K562 (cell line): ENCODE data around the gene SETD5. TPM values are rescaled to one million over a fixed set of nuclear protein-coding genes. Genes with fewer than 3 reads are reported as not detected.

Experiments
- ATAC-seq: fragments of 200-7000 bp; cut with Tn5 transposase; 3 replicates; pipeline ENCODE4 v1.9.1; 2020; ENCODE audit warnings: moderate library complexity
- BruUV-seq: library from RNA; stranded (reverse); fragments of 400-500 nt; replicated peaks from 2 replicates; lab custom pipeline; 2021; lab: Mats Ljungman, UMichigan
- CTCF ChIA-PET: fragments of 300-600 bp; formaldehyde crosslinking; extraction: SDS; loops from one replicate; lab custom pipeline; 2021; ENCODE audit warnings: low intra/inter-chr PET ratio; lab: Yijun Ruan, JAX
- POLR2A ChIA-PET: fragments of 300-600, 350-650 bp; sonication (Branson Sonifier 250); formaldehyde crosslinking; extraction: SDS; loops from one replicate; lab custom pipeline; 2021; ENCODE audit warnings: antibody characterized with exemption, inconsistent platforms; lab: Yijun Ruan, JAX
- DNase-seq, 4 experiments: peaks; one replicate each; pipeline versions ENCODE4 v3.0.0 to v3.0.0-alpha.2; 2011 to 2018; ENCODE audit warnings: low spot score in 3 of 4, mixed read lengths in 3 of 4; ENCODE audit errors: extremely low read depth in 1 of 4
- FAIRE-seq: peaks from 2 replicates; lab custom pipeline; 2011; peaks lifted over from hg19 to GRCh38; lab: Jason Lieb, UNC
- H2AFZ ChIP-seq: 2 replicates; pipeline ENCODE4 v1.6.0; 2011; ENCODE audit warnings: low read depth, low read length, control low read depth, inconsistent platforms
- H3K27ac ChIP-seq: fragments of 200-600 bp; 3 replicates; pipeline ENCODE4 v1.8.0; 2011; ENCODE audit warnings: low read depth, mild to moderate bottlenecking, control low read depth, inconsistent platforms, low read length, moderate library complexity, mixed read lengths; ENCODE audit errors: extremely low read depth
- H3K27me3 ChIP-seq, 2 experiments: fragments of 300-600 bp in 1 of 2; 2 replicates in 1 of 2; 3 replicates in 1 of 2; pipeline versions ENCODE4 v1.6.0 to v1.8.0; 2011; ENCODE audit warnings: inconsistent platforms in 2 of 2, low read length in 2 of 2, mild to moderate bottlenecking in 1 of 2, mixed read lengths in 1 of 2, moderate library complexity in 1 of 2; ENCODE audit not compliant: control insufficient read depth in 2 of 2, insufficient read depth in 2 of 2
- H3K36me3 ChIP-seq: fragments of 300-600 bp; 3 replicates; pipeline ENCODE4 v1.8.0; 2011; ENCODE audit warnings: mild to moderate bottlenecking, low read length, inconsistent platforms; ENCODE audit not compliant: control insufficient read depth, insufficient read depth
- H3K4me1 ChIP-seq, 2 experiments: fragments of 200-600 bp in 1 of 2; replicated peaks in 1 of 2; 2 replicates in 1 of 2; 3 replicates in 1 of 2; pipeline versions ENCODE4 v1.5.1 to v1.8.0; 2011; ENCODE audit warnings: inconsistent platforms in 2 of 2, low read length in 2 of 2, mild to moderate bottlenecking in 1 of 2, mixed read lengths in 1 of 2, moderate library complexity in 1 of 2; ENCODE audit not compliant: control insufficient read depth in 2 of 2, insufficient read depth in 2 of 2
- H3K4me2 ChIP-seq: 2 replicates; pipeline ENCODE4 v1.6.1; 2011; ENCODE audit warnings: low read length, control low read depth, inconsistent platforms, mixed read lengths; ENCODE audit not compliant: insufficient read depth
- H3K4me3 ChIP-seq: fragments of 200-600 bp; sonication (generic), shearing (Covaris generic); 2 replicates; pipeline ENCODE4 v1.5.1; 2016; ENCODE audit warnings: control low read depth, inconsistent platforms
- H3K79me2 ChIP-seq: fragments of 200-600 bp; 3 replicates; pipeline ENCODE4 v1.8.0; 2011; ENCODE audit warnings: low read length, inconsistent platforms; ENCODE audit not compliant: control insufficient read depth, insufficient read depth
- H3K9ac ChIP-seq, 2 experiments: 2 replicates each; pipeline versions ENCODE4 v1.6.0 to v1.6.1; 2011; ENCODE audit warnings: low read depth in 2 of 2, low read length in 2 of 2, control low read depth in 1 of 2, inconsistent platforms in 1 of 2, mild to moderate bottlenecking in 1 of 2, mixed read lengths in 1 of 2; ENCODE audit not compliant: insufficient read depth in 1 of 2
- H3K9me1 ChIP-seq: one replicate; pipeline ENCODE4 v1.6.0; 2011; ENCODE audit warnings: inconsistent platforms, mild to moderate bottlenecking, low read length, moderate library complexity; ENCODE audit not compliant: control insufficient read depth, insufficient read depth
- H3K9me3 ChIP-seq: replicated peaks from 2 replicates; pipeline ENCODE4 v1.5.1; 2011; ENCODE audit warnings: low read depth, low read length, inconsistent platforms; ENCODE audit not compliant: control insufficient read depth, insufficient read depth
- H4K20me1 ChIP-seq: replicated peaks from 2 replicates; pipeline ENCODE4 v1.6.1; 2011; ENCODE audit warnings: low read length, inconsistent platforms, mixed read lengths; ENCODE audit not compliant: control insufficient read depth, insufficient read depth
- EGR1 ChIP-seq: fragments of 450-650 bp; conservative IDR thresholded peaks from 2 replicates; pipeline ENCODE4 v1.6.1; 2017; ENCODE audit warnings: mild to moderate bottlenecking
- EZH2 ChIP-seq: IDR thresholded peaks from 2 replicates; pipeline ENCODE4 v1.6.1; 2012; ENCODE audit warnings: low read depth, mild to moderate bottlenecking, inconsistent platforms, low read length, borderline replicate concordance
- KDM1A ChIP-seq, 2 experiments: fragments of 450-650 bp; IDR thresholded peaks; 2 replicates each; pipeline ENCODE4 v1.6.1; 2016; ENCODE audit warnings: mild to moderate bottlenecking in 2 of 2
- RBM25 ChIP-seq: fragments of 200-400 bp; formaldehyde crosslinking; IDR thresholded peaks from 2 replicates; pipeline ENCODE4 v1.6.1; 2018; ENCODE audit warnings: low read length, low read depth, moderate library complexity; ENCODE audit not compliant: severe bottlenecking
- ZNF121 ChIP-seq: sonication (generic); formaldehyde crosslinking; conservative IDR thresholded peaks from 2 replicates; pipeline ENCODE4 v1.8.0; 2022; ENCODE audit warnings: missing genetic modification reagents
- ZNF384 ChIP-seq: IDR thresholded peaks from 2 replicates; pipeline ENCODE4 v1.6.1; 2012; ENCODE audit warnings: low read depth, low read length, improper control_type of control experiment
- ZNF512 ChIP-seq: IDR thresholded peaks from 2 replicates; pipeline ENCODE4 v1.6.1; 2016; ENCODE audit warnings: missing genetic modification characterization, missing compliant biosample characterization
- WGBS: fragments of 100-300 bp; shearing (Covaris generic); methylation state at CpG from one replicate; pipeline ENCODE4 v1.1.6; 2016; ENCODE audit warnings: low coverage, mixed read lengths; ENCODE audit not compliant: insufficient coverage; ENCODE audit errors: missing lambda C conversion rate; 5-methylcytosine and 5-hydroxymethylcytosine counted together
- in situ Hi-C: fragments of 300-500 bp; cut with MboI; formaldehyde crosslinking; loops from 4 replicates; pipeline ENCODE4 v1.15.0; 2018; ENCODE audit warnings: inconsistent platforms, mixed read lengths
- intact Hi-C: fragments of 100-400 bp; cut with micrococcal nuclease; formaldehyde crosslinking; loops from 2 replicates; pipeline ENCODE4 v1.14.2; 2022
- polyA plus RNA-seq, 8 experiments: library from polyadenylated mRNA; depleted of rRNA in 4 of 8; stranded (reverse) in 5 of 8; unstranded in 3 of 8; fragments of >200 nt; fragmentation: Nextera tagmentation in 2 of 8; fragmentation: Illumina TruSeq in 1 of 8; extraction: Ambion mirVana in 2 of 8; extraction: Trizol in 1 of 8; gene quantifications; 2 replicates each; pipeline versions ENCODE4 v1.2.1 to v1.2.3, GENCODE V29; 2011 to 2014; ENCODE audit warnings: inconsistent platforms in 1 of 8, missing spikeins in 1 of 8
- total RNA-seq, 7 experiments: library from RNA; depleted of rRNA in 6 of 7; stranded (reverse); fragments of >200 nt in 6 of 7; fragmentation: Illumina TruSeq in 2 of 7; extraction: Trizol in 2 of 7; gene quantifications; 2 replicates each; pipeline versions ENCODE4 v1.2.1 to v1.2.3, GENCODE V29; 2011 to 2021; ENCODE audit warnings: low replicate concordance in 1 of 7

Gene SETD5
- total and polyA plus RNA-seq, 9 of the 15 experiments (the other 6 are each of a cell fraction or from before 2014, with no cell fraction given), result 20.8 to 135 (median 87.2) TPM

GRCh38 chr3:9411302-9411701, 13.9 kb downstream of the SETD5 start (continued):
- TF ChIP-seq ZNF512 (tag) (no peak), KDM1A (IDR thresholded peaks at IDR 0.05) (no peak), EZH2 (no peak)

- ATAC-seq, result peak; percentile 7; the same call in 1 of the 3 replicates
Observed at GRCh38 chr3:9412293-9412692, 14.9 kb downstream of the SETD5 start.

More at GRCh38 chr3:9412293-9412692, 14.9 kb downstream of the SETD5 start:
- no peak overlapping the region for H3K27ac ChIP-seq
- H3K79me2 ChIP-seq, result peaks cover 100% of the 10 kb centered on the region
- H4K20me1 ChIP-seq, result peaks cover 30% of the 10 kb centered on the region
- CTCF ChIA-PET, result no interaction called here
- DNase-seq, result no peak
- 75% methylated on average over 1 of the region's 1 CpG for WGBS
- no peaks in the 10 kb centered on the region for H3K9me1 ChIP-seq
- TF ChIP-seq RBM25, result peak; percentile 16
- peak; percentile 72 for TF ChIP-seq ZNF384
- no peak for TF ChIP-seq EGR1
- peak; percentile 67 for TF ChIP-seq ZNF121
- TF ChIP-seq, all 486 proteins: peak for 3
- POLR2A ChIA-PET, result interaction anchor here (0.7 to 1.1 kb wide), 2 partner anchors 10 to 16 kb away, joined by 3 to 9 read pairs; no protein-coding TSS in a partner anchor
- peaks cover 4 to 40% of the 10 kb centered on the region in 2 experiments for H3K4me1 ChIP-seq
- no peak overlapping the region for H2AFZ ChIP-seq
- no TSS peak for BruUV-seq
- H3K4me3 ChIP-seq, result no peak overlapping the region
- no peak overlapping the region for H3K4me2 ChIP-seq
- no peak overlapping the region for H3K9ac ChIP-seq
- no peaks in the 10 kb centered on the region for H3K27me3 ChIP-seq
- H3K9me3 ChIP-seq, result no peaks in the 10 kb centered on the region
- peaks cover 27% of the 10 kb centered on the region for H3K36me3 ChIP-seq
- FAIRE-seq, result no peak
- intact Hi-C loops, result no loop called here
- in situ Hi-C loops, result no loop called here
